GM12892 (cell line): ENCODE measurements around the gene RASL12.

ENCODE experiments used
- POLR2A ChIP-seq: IDR thresholded peaks from 2 replicates; pipeline ENCODE4 v1.6.1; 2011; ENCODE audit warnings: low read depth, low read length, control low read depth
- TAF1 ChIP-seq: IDR thresholded peaks from 2 replicates; pipeline ENCODE4 v1.6.1; 2011; ENCODE audit warnings: low read depth, mild to moderate bottlenecking, control low read depth, low read length, borderline replicate concordance

GRCh38 chr15:65067317-65067644, 510 bp downstream of the RASL12 start:
- TF ChIP-seq POLR2A (no peak), TAF1 (no peak)
